NCI-H1092 (cell line): ENCODE data around the gene XKR7.

ENCODE experiments used
- DNase-seq: peaks from one replicate; lab custom pipeline; 2025; lab: John Stamatoyannopoulos, UW

Gene XKR7

DNA sequence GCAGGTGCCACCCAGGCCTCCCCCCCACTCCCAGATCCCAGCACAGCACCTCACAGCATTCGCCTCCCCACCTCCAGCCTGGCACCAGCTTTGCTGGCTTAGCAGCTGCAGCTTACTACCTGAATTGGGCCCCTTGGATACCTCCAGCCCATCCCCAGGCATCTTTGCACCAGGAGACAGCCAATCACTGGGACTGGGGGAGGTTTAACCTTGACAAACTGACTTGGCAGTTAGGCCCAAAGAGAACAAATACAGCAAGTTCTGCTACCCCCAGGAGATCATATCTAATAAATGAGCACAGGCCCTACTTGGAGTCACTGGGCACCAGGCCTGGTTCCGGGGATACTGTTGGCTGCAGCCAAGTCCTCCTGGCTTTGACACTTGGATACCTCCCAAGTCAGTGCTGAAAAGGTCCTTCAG is 24.9 kb upstream of the XKR7 start:
- no peak for DNase-seq

DNA sequence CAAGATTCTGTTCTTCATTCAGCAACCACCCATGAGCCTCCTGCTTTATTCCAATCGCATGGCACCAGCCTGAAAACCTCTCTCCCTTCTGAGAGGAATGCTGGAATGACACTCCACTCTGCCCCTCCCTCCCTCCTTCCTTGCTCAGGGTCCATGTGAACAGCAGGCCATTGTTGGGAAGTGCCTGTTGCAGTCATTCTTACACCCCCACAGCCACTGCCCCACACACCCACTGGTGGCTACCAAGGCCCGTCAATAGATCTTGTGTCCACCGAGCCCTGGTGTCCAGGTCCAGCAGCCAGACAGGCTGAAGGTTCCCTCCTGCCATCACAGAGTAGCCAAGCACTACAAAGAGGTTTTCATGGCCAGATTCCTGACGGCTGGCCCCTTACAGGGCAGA is 22.6 kb upstream of the XKR7 start:
- no peak for DNase-seq

DNA sequence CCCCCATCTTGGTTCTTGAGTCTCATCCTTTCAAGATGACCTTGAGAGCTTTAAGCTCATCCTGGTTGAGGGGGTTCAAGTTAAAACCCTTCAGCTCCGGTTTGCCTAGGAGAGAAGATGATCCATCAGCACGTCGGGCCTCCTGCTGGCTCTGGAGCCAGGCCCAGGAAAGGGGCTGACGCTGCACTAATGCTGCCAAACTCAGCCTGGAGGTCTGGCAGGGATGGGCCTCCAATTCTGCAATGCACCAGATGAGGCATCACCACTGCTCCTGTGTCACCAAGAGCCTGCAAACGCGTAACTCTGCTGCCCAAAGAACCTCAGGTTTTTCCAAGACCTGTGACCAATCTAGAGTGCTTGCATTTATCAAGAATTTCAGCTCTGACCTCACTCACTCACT is 22.2 kb upstream of the XKR7 start:
- DNase-seq, result no peak

DNA sequence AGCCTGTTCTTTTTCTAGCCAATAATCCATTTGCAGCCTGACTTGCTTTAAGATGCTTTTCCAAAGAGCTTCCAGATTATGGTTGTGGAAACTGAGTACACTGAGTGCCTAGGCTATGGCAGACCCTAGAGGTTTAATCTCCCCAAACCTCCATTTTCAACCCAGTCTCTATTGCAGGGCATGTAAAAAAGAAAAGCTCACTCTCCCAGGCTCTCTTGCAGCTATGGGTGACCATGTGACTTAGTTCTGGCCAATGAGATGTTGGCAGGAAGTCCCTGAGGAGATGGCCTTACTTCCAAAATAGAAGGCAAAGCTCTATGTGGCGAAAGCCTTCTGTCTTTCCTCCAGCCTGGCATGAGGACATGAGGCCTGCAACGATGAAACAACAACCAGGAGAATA is 19.9 kb upstream of the XKR7 start:
- DNase-seq, result no peak

DNA sequence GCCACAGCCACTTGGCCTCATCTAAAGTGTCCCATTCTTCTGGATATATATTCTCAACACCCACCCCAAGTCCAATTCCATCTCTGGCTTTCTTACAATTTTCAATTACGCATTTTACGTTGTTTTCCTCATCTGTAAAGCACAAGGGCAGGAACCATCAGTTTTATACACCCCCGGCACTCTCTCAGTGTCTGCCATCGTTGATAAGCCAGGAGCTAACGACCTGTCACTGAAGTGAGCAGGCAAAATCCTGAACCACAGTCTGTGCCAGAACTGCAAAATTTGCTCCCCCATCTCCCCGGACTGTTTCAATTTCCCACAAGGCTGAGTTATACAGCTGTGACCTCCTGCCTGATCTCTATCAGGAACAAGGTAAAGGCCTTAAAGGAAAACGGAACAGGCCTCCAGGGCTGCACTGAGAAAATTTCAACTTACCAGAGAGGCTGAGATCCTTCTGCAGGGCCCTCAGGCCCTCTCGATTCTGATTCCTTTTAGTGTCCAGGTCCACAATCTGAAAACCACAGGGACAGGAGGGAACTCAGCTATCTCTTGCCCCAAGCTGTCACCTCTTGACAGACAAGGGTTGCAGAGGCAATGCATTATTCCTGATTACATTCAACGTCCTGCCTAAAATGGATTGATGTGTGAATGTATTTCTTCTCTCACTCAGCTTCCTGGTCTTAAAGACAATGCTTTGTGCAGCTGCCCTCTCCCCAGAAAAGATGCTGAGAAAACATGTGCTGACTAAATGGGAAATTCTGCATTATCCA is 17.9 kb upstream of the XKR7 start:
- DNase-seq, result no peak

DNA sequence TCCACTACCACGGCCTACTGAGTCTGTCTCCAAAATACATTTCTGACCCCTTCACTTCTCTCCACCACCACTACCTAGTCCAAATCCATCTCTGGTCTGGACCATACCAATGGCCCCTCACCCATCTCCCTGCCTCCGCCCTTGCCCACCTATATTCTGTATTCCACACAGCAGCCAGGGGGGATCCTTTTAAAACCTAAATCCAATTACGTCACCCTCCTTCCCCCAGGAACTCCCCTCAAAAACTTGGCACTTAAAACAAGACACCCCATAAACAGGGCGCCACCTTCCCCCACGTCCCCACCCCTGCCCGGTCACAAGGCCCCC is 16.8 kb upstream of the XKR7 start:
- DNase-seq, result no peak

DNA sequence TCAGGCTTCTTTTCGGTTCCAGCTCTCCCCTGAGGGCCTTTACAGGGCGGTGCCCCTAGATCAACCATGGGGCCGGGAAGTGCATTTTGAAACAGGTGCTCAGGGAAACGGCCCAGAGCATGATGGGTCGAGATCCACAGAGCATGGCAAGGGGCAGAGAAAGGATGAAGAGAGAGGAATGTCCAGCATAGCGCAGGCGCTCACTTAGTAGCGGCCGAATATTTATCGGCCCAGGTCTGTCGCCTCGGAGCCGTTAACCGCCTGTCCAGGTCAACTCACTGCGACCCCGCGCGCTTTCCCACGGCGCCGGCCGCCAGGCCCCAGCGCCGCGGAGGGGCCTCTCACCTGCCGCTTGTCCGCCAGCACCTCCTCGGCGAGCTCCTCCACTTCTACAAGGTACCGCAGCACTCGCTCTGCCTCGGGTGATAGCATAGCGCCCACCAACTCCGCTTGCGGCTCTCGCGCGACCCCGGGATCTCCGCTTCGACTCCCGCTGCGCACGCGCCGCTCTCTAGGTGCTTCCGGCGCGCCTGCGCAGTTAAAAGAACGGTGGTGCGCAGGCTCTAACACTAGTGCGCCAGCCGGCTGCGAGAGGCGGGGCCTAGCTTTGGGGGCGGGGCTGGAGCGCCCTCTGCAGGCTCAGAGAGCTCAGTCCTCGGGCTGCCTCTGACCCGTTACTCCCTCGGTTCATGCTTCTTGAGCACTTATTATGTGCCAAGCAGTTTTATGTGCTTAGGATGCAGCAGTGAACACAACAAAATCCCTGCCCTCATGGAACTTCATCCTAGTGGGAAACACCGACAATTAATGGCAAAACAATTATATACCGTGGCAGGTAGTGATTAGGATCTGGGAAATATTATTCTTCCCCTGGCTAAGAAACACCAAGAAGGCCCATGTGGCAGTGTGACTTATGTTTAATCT is 16.2 kb upstream of the XKR7 start, which contains the start of gene PDRG1:
Gene PDRG1 (minus strand): TSS at position 517 of the 924 bp plus-strand sequence. CDS start 85 bp downstream, at position 432.
- peak; percentile 94 for DNase-seq

DNA sequence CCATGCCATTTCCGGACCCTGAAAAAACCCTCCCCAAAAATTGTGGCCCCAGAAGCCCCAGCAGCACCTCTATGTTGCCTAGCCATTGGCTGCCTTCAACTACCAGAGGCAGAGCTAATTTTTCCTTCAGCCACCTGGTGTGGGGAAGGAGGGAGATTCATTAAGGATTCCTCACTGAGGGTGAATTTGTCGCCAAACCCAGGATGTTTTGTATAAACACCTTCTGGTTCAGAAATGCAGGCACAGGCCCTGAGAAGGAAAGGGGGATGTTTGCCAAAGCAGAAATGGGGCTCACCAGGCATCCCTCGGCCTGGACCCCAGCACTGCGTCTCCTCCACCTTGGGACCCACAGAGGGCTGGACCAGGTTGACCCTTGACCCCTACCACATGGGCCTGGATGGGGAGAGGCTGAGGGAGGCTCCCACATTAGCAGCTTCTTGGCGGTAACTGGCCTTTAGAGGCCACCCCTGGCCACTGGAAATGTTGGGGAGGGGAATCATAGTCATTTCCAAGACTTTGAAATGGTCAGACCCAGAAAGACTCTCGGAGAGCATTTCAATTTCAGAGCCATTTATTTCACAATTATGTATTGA is 14.3 kb upstream of the XKR7 start:
- DNase-seq, result no peak

DNA sequence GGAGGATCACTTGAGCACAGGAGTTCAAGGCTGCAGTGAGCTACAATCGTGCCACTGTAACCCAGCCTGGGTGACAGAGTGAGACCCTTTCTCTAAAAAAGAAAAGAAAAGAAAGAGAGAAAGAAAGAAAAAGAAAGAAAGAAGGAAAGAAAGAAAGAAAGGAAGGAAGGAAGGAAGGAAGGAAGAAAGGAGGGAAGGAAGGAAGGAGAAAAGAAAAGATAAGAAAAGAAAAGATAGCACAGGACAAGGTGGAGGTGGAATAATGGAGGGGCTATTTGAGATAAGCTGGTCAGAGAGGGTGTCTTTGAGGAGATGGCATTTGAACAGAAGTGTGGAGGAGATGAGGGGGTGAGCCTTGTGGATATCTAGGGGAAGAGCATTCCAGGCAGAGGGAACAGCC is 13.5 kb upstream of the XKR7 start:
- no peak for DNase-seq

DNA sequence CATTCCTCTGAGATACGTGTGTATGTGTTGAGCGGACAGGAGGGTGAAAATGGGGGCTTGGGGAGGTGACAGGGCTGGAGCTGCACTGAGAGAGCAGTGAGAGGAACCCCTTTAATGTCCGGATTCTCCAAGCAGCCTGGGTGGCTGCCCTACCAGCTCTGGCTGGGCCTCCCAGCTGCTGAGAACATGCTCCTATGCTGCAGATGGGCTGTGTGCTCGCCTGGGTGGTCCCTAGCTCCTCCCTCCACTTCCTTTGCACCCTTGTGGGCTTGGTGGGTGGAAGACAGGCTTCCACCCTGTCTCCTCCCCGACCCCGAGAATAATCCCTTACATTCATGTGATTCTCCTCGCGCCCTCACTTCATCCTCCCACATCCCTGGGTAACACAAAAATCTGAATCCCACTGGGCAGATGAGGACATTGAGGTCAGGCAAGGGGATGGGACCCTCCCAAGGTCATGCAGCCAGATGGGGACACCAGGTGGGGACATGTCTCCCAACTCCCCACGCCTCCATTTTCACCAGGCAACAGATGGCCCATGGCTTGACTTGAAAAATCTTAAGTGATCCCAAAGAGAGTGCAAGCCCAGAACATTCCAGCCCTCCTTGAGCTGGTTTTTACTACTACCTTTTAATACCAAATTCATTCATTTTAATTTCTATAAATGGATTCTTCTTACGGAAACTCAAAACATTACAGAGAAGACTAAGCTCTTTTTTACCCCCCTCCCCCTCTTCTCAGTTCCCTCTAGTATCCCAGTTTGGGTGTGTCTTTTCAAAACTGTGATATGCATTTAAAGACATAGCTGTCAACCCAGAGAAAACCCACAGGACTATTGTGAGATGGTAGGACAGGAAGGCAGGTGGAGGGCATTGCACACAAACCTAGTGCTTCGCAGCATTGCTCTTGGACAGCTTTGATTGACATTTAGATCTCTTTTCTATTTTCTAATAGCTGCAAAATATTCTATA is 11.1 kb upstream of the XKR7 start:
- DNase-seq, result no peak

DNA sequence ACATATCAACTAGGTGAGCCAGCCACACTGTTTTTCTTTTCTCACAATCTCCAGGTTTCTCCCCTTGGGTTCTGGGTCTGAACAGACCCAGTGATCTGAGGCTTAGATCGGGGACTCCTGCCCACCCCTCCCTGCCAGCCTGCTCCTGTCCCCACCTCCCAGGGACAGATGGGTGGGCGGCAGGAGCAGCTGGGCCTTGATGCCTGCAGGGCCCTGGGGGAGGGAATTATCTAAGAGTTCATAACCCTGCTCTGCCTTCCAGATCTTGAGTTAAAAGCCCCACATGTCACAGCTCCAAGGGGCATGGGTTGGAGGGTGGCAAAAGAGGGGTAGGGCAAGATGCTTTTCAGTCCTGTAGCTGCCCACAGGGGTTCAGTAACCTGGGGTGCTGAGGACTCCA is 5.2 kb upstream of the XKR7 start:
- no peak for DNase-seq

DNA sequence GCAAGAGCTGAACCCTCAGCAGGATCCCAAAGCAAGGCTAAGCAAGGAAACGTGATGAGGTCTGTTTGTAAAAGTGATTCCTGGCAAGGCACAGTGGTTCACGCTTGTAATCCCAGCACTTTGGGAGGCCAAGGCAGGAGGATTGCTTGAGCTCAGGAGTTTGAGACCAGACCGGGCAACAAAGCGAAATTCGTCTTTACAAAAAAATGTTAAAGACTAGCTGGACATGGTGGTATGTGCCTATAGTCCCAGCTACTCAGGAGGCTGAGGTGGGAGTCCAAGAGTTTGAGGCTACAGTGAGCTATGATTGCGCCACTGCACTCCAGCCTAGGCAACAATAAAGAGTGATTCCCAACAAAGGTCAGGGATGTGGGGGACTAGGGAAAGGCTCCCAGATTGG is 4.1 kb upstream of the XKR7 start:
- no peak for DNase-seq

DNA sequence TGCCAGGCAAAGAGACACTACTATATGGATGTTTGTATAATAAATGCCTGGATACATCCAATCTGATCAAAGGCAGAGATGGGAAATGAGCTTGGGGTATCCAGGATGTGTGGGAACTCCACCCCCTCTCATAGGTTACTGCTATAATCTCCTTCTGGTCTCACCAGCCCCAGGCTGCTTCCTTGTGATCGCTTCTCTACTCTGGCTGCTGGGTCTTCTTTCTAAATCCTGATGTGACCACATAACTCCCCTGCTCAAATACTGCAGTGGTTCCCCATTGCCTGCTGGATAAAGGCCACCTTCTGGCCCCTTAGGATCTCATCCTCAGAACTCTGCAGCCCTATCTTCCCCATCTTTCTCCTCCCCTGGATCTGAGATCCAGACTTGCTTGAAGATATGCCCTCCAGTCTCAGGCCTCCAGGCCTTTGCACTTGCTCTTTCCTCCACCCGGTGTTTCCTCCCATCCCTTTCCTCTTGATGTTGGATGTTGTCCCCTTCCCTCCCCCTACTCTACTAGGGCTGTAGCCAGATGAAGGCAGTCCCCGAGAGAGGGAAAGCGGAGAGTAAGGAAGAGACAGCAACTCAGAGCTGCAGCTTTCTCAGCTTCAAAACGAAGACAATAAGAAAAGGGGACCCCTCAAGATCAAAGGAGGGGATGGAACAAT is 828 bp upstream of the XKR7 start:
- no peak for DNase-seq

DNA sequence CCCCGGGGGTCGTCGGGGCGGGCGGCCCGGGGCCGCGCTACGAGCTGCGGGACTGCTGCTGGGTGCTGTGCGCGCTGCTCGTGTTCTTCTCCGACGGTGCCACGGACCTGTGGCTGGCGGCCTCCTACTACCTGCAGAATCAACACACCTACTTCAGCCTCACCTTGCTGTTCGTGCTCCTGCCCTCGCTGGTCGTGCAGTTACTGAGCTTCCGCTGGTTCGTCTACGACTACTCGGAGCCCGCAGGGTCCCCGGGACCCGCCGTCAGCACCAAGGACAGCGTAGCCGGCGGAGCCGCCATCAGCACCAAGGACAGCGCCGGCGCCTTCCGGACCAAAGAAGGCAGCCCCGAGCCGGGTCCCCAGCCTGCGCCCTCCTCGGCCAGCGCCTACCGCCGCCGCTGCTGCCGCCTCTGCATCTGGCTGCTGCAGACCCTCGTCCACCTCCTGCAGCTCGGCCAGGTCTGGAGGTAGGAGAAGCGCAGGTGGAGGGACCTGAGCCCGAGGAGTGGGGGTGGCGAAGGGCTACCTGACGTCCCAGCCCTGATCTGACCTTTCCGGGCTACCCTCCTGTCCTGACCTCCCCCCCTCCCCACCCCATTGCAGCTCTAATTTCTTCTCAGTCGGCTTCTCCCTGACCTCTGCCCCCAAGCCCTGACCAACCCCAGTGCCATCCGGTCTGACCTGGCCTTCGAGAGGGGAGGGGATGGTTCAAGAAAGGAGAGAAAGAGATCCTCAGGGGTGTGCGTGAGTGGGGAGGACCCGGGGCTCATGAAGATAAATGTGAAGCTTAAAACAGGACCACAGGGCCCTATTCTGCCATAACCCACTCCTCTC is 558 bp downstream of the XKR7 start:
- no peak for DNase-seq

DNA sequence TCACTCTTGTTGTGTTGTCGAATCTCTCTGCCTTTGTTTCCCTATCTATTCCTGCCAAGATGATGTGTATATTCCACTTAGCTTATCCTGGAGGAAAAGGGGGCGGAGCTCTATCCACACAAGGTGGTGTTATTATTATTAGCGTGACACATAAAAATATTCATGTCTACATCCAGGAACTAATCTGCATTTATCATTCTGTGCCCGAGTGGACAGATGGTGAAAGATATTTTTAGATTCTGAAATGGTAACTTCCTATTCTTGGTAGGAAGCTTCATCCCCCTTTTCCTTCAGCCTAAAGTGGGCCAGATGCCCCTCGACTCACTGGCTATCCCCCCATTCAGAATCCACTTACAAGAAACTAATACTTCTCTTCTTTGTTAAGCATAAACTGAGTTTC is 2.0 kb downstream of the XKR7 start:
- no peak for DNase-seq

DNA sequence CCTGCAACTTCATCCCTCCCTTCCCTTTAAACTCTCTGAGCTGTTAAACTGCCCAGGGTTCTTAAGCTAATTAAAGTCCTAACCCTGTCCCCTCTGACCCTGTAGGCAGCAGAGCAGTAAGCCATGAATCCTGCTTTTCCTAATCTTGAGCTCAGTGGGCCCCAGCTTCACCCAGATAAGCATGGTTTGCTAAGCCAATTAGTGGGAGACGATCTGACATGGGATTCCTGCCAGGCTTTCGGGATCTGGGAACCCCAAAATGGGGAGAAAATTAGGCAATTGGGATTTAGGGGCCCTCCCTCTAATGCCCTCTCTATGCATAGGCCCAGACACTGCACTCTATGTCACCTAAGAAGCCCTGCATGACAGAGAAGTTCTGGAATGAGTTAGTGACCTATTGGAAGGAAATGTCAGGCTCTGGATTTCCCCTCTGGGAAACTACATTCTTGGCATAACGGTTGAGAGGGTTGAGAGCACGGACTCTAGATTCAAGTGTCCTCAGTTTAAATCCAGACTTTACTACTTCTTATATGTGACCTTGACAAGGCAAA is 4.6 kb downstream of the XKR7 start:
- no peak for DNase-seq

DNA sequence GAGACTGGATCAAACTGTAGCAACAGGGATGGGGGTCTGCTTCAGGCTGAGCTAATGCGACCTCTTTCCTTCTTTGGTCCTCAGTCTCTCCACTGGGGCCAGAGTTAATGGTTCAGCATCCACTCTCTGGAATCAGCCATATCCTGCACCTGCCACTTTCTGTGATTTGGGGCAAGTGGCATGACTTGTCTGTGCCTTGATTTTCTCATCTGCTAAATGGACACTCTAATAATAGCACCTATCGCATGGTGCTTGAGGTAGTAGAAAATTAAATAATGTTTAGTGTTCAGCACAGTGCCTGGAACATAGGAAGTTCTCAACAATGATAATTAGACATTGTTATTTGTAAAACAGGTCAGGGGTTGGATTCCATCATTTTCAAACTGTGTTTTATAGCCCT is 6.3 kb downstream of the XKR7 start:
- no peak for DNase-seq

DNA sequence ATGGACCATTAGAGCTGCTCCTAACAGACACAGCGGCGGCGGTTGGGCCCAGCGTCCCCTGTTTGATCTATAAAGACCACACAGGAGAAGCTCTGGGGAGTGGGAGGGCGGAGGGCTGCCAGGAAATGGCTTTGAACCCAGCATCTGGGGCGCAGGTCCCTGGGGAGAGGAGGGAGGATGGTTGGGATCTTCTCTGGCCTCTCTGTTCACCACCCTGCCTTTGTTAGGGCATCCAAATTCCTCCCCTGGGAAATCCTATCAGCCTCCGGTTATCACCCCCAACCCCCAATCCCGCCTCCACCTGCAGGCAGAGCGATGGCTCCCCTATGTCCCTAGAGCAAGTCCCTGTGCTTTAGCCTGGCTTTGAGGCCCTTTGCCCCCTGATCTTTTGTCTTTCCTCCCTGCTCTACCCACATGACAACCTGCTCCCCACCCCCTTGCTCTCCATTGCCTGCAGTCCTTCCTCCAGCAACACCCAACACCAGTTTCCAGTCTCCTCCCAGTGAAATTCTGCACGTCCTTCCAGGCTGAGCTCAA is 7.1 kb downstream of the XKR7 start:
- peak; percentile 29 for DNase-seq

DNA sequence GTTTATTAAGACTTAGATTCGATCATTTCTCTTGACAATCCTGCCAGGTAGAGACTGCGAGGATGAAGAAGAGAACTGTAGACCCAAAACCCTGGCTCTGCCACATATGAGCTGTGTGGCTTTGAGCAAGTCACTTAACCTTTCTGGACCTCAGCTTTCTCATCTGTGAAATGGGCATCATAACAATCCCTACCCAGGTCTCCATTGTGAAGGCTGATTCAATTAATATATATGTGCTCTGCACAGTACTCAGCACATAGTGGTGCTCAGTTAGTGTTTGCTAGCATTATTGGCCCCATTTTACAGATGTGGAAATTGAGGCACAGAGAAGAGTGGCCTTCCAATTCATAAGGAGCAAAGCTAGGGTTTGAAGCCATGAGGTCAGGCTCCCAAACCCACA is 7.9 kb downstream of the XKR7 start:
- DNase-seq, result no peak

DNA sequence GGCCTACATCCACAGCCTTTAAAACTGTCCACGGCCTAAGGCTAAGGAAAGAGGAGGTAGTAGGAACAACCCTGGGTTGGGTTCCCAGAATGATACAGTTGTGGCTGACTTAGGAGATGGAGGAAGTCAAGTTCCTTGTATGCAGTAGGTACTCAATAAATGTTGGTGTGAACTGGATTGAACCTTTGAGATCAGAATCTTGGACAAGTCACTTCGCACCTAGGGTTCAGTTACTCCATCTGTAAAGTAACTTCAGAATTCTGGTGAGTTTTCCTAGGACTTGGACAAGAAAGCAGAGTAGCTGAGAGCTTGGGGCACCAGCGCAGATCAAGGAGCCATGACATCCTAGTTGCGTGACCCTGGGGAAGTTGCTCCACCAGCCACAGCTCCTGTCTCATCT is 9.1 kb downstream of the XKR7 start:
- DNase-seq, result no peak
